Renal cortical epithelial cell (primary cell): ENCODE measurements around the gene UVSSA. TPM values are rescaled to one million over a fixed set of nuclear protein-coding genes. Genes with fewer than 3 reads are reported as not detected.
"Not testable (repeated sequence)": the region's sequence is repeated elsewhere in the genome, so short reads cannot be mapped to it uniquely, and the experiment has no call there.

Experiments used
- DNase-seq: peaks from one replicate; pipeline ENCODE4 v3.0.0-alpha.2; 2011; ENCODE audit warnings: low read depth
- total RNA-seq: library from RNA; depleted of rRNA; stranded (reverse); fragments of >200 nt; gene quantifications from 2 replicates; pipeline ENCODE4 v1.2.3, GENCODE V29; 2014

The UVSSA gene
- total RNA-seq, 1 donor from 2014 or later, result 10.9 TPM

GRCh38 chr4:1443688-1444172 is 96.7 kb downstream of the UVSSA start:
- DNase-seq, result not testable (repeated sequence)

Other genes starting within 250 kb of the UVSSA start
- 0.52 and 8.8 TPM in 2 replicates for gene RNF212, start 233.6 kb upstream of the UVSSA start, total RNA-seq
- gene SPON2, start 174.6 kb upstream of the UVSSA start, total RNA-seq, result 6.6 and 141 TPM in 2 replicates
- gene CTBP1, start 98.1 kb upstream of the UVSSA start, total RNA-seq, result 277 and 362 TPM in 2 replicates
- gene MAEA, start 57.3 kb upstream of the UVSSA start, total RNA-seq, result 90.5 and 139 TPM in 2 replicates
- gene NKX1-1, start 59.2 kb downstream of the UVSSA start, total RNA-seq, result not detected in 2 replicates